OCI-LY3 (cell line): Measurements from ENCODE around the gene FKBP14.

Source experiments
- H2AFZ ChIP-seq: fragments of 200-600, 300-600 bp; shearing (Covaris generic); 2 replicates; pipeline ENCODE4 v1.6.0; 2014; ENCODE audit warnings: antibody characterized with exemption, low read depth, low read length
- H3K27ac ChIP-seq: fragments of 200-600, 300-600 bp; sonication (generic); 2 replicates; pipeline ENCODE4 v1.5.1; 2014; ENCODE audit warnings: mild to moderate bottlenecking, low read length, moderate library complexity, mixed read lengths
- H3K27me3 ChIP-seq: fragments of 200-600, 300-600 bp; sonication (generic); 2 replicates; pipeline ENCODE4 v1.6.1; 2014; ENCODE audit warnings: low read depth, low read length, mixed read lengths
- H3K36me3 ChIP-seq: fragments of 200-600, 300-600 bp; sonication (generic); replicated peaks from 2 replicates; pipeline ENCODE3; 2014; ENCODE audit warnings: low read depth, low read length, mixed read lengths
- H3K4me1 ChIP-seq: fragments of 300-600, 200-600 bp; sonication (generic); 2 replicates; pipeline ENCODE4 v1.6.1; 2014; ENCODE audit warnings: low read length, mixed read lengths
- H3K4me2 ChIP-seq: fragments of 200-600, 300-600 bp; sonication (generic); 2 replicates; pipeline ENCODE4 v1.6.1; 2014; ENCODE audit warnings: low read length, mixed read lengths
- H3K4me3 ChIP-seq: fragments of 300-600, 200-600 bp; sonication (generic); 2 replicates; pipeline ENCODE4 v1.5.1; 2014; ENCODE audit warnings: antibody characterized with exemption, mild to moderate bottlenecking, low read length, moderate library complexity
- H3K79me2 ChIP-seq: fragments of 300-600, 200-600 bp; shearing (Covaris generic); 2 replicates; pipeline ENCODE4 v1.6.1; 2014; ENCODE audit warnings: mild to moderate bottlenecking, low read length, mixed read lengths
- H3K9ac ChIP-seq: fragments of 300-600, 200-600 bp; shearing (Covaris generic); 2 replicates; pipeline ENCODE4 v1.6.0; 2014; ENCODE audit warnings: mild to moderate bottlenecking, low read length, moderate library complexity
- H3K9me3 ChIP-seq: fragments of 200-600, 300-600 bp; shearing (Covaris generic); 2 replicates; pipeline ENCODE4 v1.6.1; 2014; ENCODE audit warnings: low read length, mixed read lengths; ENCODE audit not compliant: insufficient read depth
- H4K20me1 ChIP-seq: fragments of 200-600, 300-600 bp; sonication (generic); 2 replicates; pipeline ENCODE4 v1.6.1; 2016; ENCODE audit warnings: low read length, mixed read lengths; ENCODE audit not compliant: insufficient read depth
- CTCF ChIP-seq: fragments of 200-600, 300-600 bp; sonication (generic); IDR thresholded peaks from 2 replicates; pipeline ENCODE4 v1.5.1; 2014; ENCODE audit warnings: antibody characterized with exemption, low read length, low read depth
- EZH2phosphoT487 ChIP-seq: fragments of 200-600 bp; shearing (Covaris generic); IDR thresholded peaks from 2 replicates; pipeline ENCODE4 v1.6.1; 2018; ENCODE audit warnings: antibody characterized with exemption, mixed run types, low read depth

Gene FKBP14

DNA sequence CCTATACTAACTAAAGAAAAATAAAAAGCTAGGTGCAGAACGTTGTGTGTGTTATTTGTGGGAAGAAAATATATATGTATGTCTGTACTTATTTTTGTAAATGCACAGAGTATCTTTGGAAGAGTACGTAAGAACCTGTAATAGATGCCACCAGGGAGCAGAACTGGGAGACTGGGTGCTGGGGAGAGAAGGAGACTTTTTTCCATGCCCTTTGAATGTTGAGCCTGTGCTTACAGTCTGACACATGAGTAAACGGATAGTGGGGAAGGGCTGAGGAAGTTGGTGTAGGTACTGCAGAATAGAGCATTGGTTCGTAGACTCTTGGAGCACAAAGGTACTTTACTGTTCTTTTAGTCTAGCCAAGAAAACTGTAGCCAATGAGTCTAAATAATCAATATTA, 35.6 kb downstream of the FKBP14 start:
- Histone ChIP-seq H2AFZ (no peak overlapping the region), H3K27me3 (no peaks in the 10 kb centered on the region), H3K9ac (no peak overlapping the region), H3K27ac (no peak overlapping the region), H3K4me2 (no peak overlapping the region), H3K79me2 (peaks cover 7% of the 10 kb centered on the region), H3K9me3 (no peaks in the 10 kb centered on the region; the same call in 1 of the 2 replicates), H3K4me3 (no peak overlapping the region), H3K4me1 (peaks cover 23% of the 10 kb centered on the region), H4K20me1 (no peaks in the 10 kb centered on the region), H3K36me3 (no peaks in the 10 kb centered on the region)
- no peak for TF ChIP-seq CTCF
- TF ChIP-seq EZH2phosphoT487 = no peak

DNA sequence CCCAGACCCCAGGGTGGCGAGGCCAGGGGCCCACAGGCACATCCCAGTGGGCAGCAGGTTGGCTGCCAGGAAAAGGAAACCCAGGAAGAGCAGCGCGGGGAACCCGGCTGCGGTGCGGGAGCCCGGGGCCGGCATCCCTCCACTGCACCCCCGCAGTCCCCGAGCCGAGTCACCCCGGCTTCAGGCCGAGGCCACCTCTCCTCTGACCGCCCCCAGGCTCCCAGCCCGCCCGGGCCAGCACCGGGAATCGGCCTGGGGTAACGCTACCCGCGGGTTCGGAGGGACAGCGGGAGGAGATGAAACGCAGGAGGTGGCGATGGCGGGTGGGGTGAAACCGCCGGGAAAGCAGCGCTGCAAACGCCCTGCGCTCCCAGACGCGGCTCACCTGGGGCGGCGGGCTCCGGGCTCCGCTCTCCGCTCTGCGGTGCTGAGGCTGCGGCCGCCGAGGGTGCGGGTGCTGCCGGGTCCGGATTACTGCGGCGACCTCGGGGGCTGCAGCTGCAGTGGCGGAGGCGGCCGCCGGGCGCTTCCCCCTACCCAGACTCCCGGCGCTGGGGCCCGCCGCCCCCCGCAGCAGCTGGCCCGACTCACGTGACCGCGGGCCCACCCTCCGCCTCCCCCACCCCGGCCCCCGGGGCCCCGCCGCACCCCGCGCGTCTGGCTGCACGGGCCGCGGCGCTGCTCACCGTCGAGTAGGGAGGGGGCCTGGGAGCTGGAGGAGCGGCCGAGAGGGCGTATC, 37.1 kb downstream of the FKBP14 start, which contains the start of gene SCRN1:
Gene SCRN1, minus strand, starts transcription at position 545 of the 739 bp plus-strand sequence. CDS start 20,734 bp downstream, outside the sequence.
- Histone ChIP-seq H3K79me2 (peaks cover 12% of the 10 kb centered on the region), H3K27ac (no peak within 1 kb of the TSS), H3K27me3 (no peaks in the 10 kb centered on the region), H3K4me2 (peak within 1 kb of the TSS; percentile 78), H3K4me1 (peaks cover 30% of the 10 kb centered on the region), H3K9me3 (no peaks in the 10 kb centered on the region; the same call in 1 of the 2 replicates), H4K20me1 (no peaks in the 10 kb centered on the region), H3K36me3 (no peaks in the 10 kb centered on the region), H3K9ac (peak within 1 kb of the TSS; percentile 77), H2AFZ (peak within 1 kb of the TSS; percentile 81), H3K4me3 (peak within 1 kb of the TSS; percentile 95)
- TF ChIP-seq EZH2phosphoT487 = no peak
- no peak for TF ChIP-seq CTCF

GRCh38 chr7:29988424-29989256, 37.9 kb downstream of the FKBP14 start:
- H3K9me3 ChIP-seq = no peaks in the 10 kb centered on the region
- no peaks in the 10 kb centered on the region for H3K27me3 ChIP-seq
- TF ChIP-seq EZH2phosphoT487 (no peak), CTCF (no peak)
- H3K36me3 ChIP-seq = no peaks in the 10 kb centered on the region
- H4K20me1 ChIP-seq = no peaks in the 10 kb centered on the region
- peaks cover 12% of the 10 kb centered on the region for H3K79me2 ChIP-seq
- H3K9ac ChIP-seq = peak overlapping the region; percentile 77
- peaks cover 30% of the 10 kb centered on the region for H3K4me1 ChIP-seq
- H3K4me2 ChIP-seq = peak overlapping the region; percentile 78
- no peak overlapping the region for H3K27ac ChIP-seq
- peak overlapping the region; percentile 95 for H3K4me3 ChIP-seq
- peak overlapping the region; percentile 26; the same call in 1 of the 2 replicates for H2AFZ ChIP-seq

GRCh38 chr7:29987811-29988317, 38.6 kb downstream of the FKBP14 start:
- Histone ChIP-seq H3K9ac (no peak overlapping the region; the same call in 1 of the 2 replicates), H3K27me3 (no peaks in the 10 kb centered on the region), H2AFZ (no peak overlapping the region), H3K9me3 (no peaks in the 10 kb centered on the region), H3K36me3 (no peaks in the 10 kb centered on the region), H3K4me3 (peak overlapping the region; percentile 95), H3K79me2 (peaks cover 12% of the 10 kb centered on the region), H4K20me1 (no peaks in the 10 kb centered on the region), H3K4me1 (peaks cover 30% of the 10 kb centered on the region), H3K4me2 (peak overlapping the region; percentile 78), H3K27ac (no peak overlapping the region)
- no peak for TF ChIP-seq CTCF
- TF ChIP-seq EZH2phosphoT487 = no peak
